Parathyroid adenoma (tissue), 2 donors: ENCODE results near the gene TROAP.

Experiments
- H2AFZ ChIP-seq: fragments of 300-600 bp; sonication (generic); one replicate; pipeline ENCODE4 v1.7.0; 2017; ENCODE audit warnings: antibody characterized with exemption, mild to moderate bottlenecking
- H3K27ac ChIP-seq: fragments of 300-600 bp; sonication (generic); one replicate; pipeline ENCODE4 v1.7.0; 2017
- H3K27me3 ChIP-seq: fragments of 300-600 bp; sonication (generic); one replicate; pipeline ENCODE4 v1.7.0; 2017; ENCODE audit warnings: low read length; ENCODE audit not compliant: control insufficient read depth, insufficient read depth
- H3K36me3 ChIP-seq: fragments of 300-600 bp; sonication (generic); one replicate; pipeline ENCODE4 v1.7.0; 2017; ENCODE audit warnings: low read length; ENCODE audit not compliant: control insufficient read depth, insufficient read depth
- H3K4me1 ChIP-seq: fragments of 300-600 bp; sonication (generic); one replicate; pipeline ENCODE4 v1.7.0; 2017; ENCODE audit warnings: control low read depth
- H3K4me2 ChIP-seq: fragments of 300-600 bp; sonication (generic); one replicate; pipeline ENCODE4 v1.7.0; 2017; ENCODE audit warnings: low read length
- H3K4me3 ChIP-seq: fragments of 300-600 bp; sonication (generic); one replicate; pipeline ENCODE4 v1.7.0; 2017; ENCODE audit warnings: low read depth, low read length
- H3K79me2 ChIP-seq: fragments of 300-600 bp; sonication (generic); one replicate; pipeline ENCODE4 v1.7.0; 2017; ENCODE audit warnings: control low read depth
- H3K9ac ChIP-seq: fragments of 300-600 bp; sonication (generic); one replicate; pipeline ENCODE4 v1.7.0; 2017; ENCODE audit warnings: mild to moderate bottlenecking
- H3K9me3 ChIP-seq: fragments of 300-600 bp; sonication (generic); one replicate; pipeline ENCODE4 v1.7.0; 2017; ENCODE audit warnings: low read length; ENCODE audit not compliant: control insufficient read depth
- CTCF ChIP-seq: fragments of 300-600 bp; sonication (generic); IDR thresholded peaks from one replicate; pipeline ENCODE4 v1.7.0; 2017; ENCODE audit warnings: antibody characterized with exemption, mild to moderate bottlenecking
- donor health status: primary hyperparathyroidism.

TROAP gene

GRCh38 chr12:49367381-49368239 lies 44.6 kb downstream of the TROAP start, which contains the start of gene SPATS2:
Gene SPATS2 (plus strand): TSS chr12:49367462. CDS start chr12:49461013, 93,551 bp downstream.
- H2AFZ ChIP-seq, result peak within 1 kb of the TSS; percentile 97
- peak within 1 kb of the TSS; percentile 96 for H3K4me2 ChIP-seq

GRCh38 chr12:49368240-49368600 lies 45.2 kb downstream of the TROAP start:
- H3K79me2 ChIP-seq, result no peaks in the 10 kb centered on the region
- peak overlapping the region; percentile 97 for H2AFZ ChIP-seq
- no peak for TF ChIP-seq CTCF
- H3K27ac ChIP-seq, result peak overlapping the region; percentile 79
- H3K9me3 ChIP-seq, result no peaks in the 10 kb centered on the region
- no peaks in the 10 kb centered on the region for H3K36me3 ChIP-seq
- no peak overlapping the region for H3K9ac ChIP-seq
- H3K27me3 ChIP-seq, result no peaks in the 10 kb centered on the region
- peak overlapping the region; percentile 96 for H3K4me2 ChIP-seq
- H3K4me1 ChIP-seq, result no peaks in the 10 kb centered on the region
- peak overlapping the region; percentile 96 for H3K4me3 ChIP-seq

More at GRCh38 chr12:49367381-49368239, 44.6 kb downstream of the TROAP start, which contains the start of gene SPATS2:
- H3K36me3 ChIP-seq, result no peaks in the 10 kb centered on the region
- H3K27me3 ChIP-seq, result no peaks in the 10 kb centered on the region
- peak within 1 kb of the TSS; percentile 96 for H3K4me3 ChIP-seq
- no peak for TF ChIP-seq CTCF
- H3K9ac ChIP-seq, result peak within 1 kb of the TSS; percentile 42
- H3K27ac ChIP-seq, result peak within 1 kb of the TSS; percentile 79
- no peaks in the 10 kb centered on the region for H3K4me1 ChIP-seq
- H3K9me3 ChIP-seq, result no peaks in the 10 kb centered on the region
- H3K79me2 ChIP-seq, result no peaks in the 10 kb centered on the region

- Histone ChIP-seq H3K27me3 (no peaks in the 10 kb centered on the region), H3K79me2 (no peaks in the 10 kb centered on the region), H3K4me3 (no peak overlapping the region), H3K4me1 (no peaks in the 10 kb centered on the region), H3K36me3 (no peaks in the 10 kb centered on the region), H3K4me2 (peak overlapping the region; percentile 15), H3K9ac (no peak overlapping the region), H3K27ac (no peak overlapping the region), H3K9me3 (no peaks in the 10 kb centered on the region), H2AFZ (peak overlapping the region; percentile 39)
- peak; percentile 7 for TF ChIP-seq CTCF
Observed at GRCh38 chr12:49369411-49370145, 46.5 kb downstream of the TROAP start.

- Histone ChIP-seq H3K27me3 (no peaks in the 10 kb centered on the region), H3K27ac (no peak overlapping the region), H3K9ac (no peak overlapping the region), H3K4me2 (no peak overlapping the region), H3K4me1 (no peaks in the 10 kb centered on the region), H3K36me3 (no peaks in the 10 kb centered on the region), H2AFZ (no peak overlapping the region), H3K79me2 (peaks cover under 1% of the 10 kb centered on the region), H3K9me3 (no peaks in the 10 kb centered on the region), H3K4me3 (no peak overlapping the region)
- no peak for TF ChIP-seq CTCF
Observed at GRCh38 chr12:49370539-49370938, 47.5 kb downstream of the TROAP start.
